Measurements from ENCODE around the gene DIDO1.
A peak's percentile ranks its signal among the peaks of the same experiment; 100 is the strongest.

DIDO1 gene

GRCh38 chr20:62887152-62887859, 39.0 kb downstream of the DIDO1 start:
- no peak for TF ChIP-seq Cebpa-rat (IDR thresholded peaks at IDR 0.05)
- H3K27ac ChIP-seq: 0 out of 22 replicates have a peak overlapping the region, but pooled peaks of 1 of the 11 experiments have one; percentile 2
- H3K9ac ChIP-seq: peak overlapping the region in 3 of 11 experiments; percentile 3 to 64 (median 6); a peak in 2 of 22 replicates
- H3K36me3 ChIP-seq: peaks cover 59 to 77% (median 63%) of the 10 kb centered on the region in 11 experiments
- peaks cover 29 to 73% (median 61%) of the 10 kb centered on the region in 10 experiments for H3K4me1 ChIP-seq
- no peak overlapping the region for H3K4me3 ChIP-seq
- no peaks in the 10 kb centered on the region for H3K27me3 ChIP-seq
- peaks cover 0 to 84% (median 54%) of the 10 kb centered on the region in 11 experiments; a peak in 19 of 22 replicates for H4K20me1 ChIP-seq
- no peaks in the 10 kb centered on the region for H3K9me3 ChIP-seq (replicated peaks in 1 of 11)
- H3K4me2 ChIP-seq: peak overlapping the region in 7 of 11 experiments; percentile 11 to 94 (median 25); a peak in 10 of 22 replicates

DNA sequence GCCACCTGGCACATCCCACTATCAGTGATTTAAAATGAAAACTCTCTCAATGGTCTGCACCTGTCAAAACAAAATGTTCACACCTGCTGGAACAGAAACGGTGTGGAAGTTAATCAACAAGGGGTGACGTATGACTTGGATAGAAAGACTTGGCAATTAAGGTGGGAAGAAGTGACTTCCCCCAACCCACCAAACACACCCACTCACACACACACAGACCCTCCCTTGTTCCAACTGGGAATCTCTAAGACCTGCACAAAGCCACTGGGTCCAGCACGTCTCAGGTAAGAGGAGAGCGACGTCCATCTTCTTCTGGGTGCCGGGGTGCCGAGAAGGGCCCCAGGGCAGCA, 39.6 kb downstream of the DIDO1 start:
- peaks cover 0 to 84% (median 47%) of the 10 kb centered on the region in 11 experiments; a peak in 18 of 22 replicates for H4K20me1 ChIP-seq
- no peaks in the 10 kb centered on the region for H3K27me3 ChIP-seq
- no peaks in the 10 kb centered on the region for H3K9me3 ChIP-seq (replicated peaks in 1 of 11)
- peaks cover 58 to 77% (median 63%) of the 10 kb centered on the region in 11 experiments for H3K36me3 ChIP-seq
- peaks cover 23 to 73% (median 61%) of the 10 kb centered on the region in 10 experiments for H3K4me1 ChIP-seq
- H3K4me3 ChIP-seq: no peak overlapping the region
- TF ChIP-seq Cebpa-rat (IDR thresholded peaks at IDR 0.05): no peak
- no peak overlapping the region; a peak in 1 of 22 replicates for H3K27ac ChIP-seq
- no peak overlapping the region for H3K9ac ChIP-seq
- peak overlapping the region in 7 of 11 experiments; percentile 11 to 88 (median 19); a peak in 12 of 22 replicates for H3K4me2 ChIP-seq

DNA sequence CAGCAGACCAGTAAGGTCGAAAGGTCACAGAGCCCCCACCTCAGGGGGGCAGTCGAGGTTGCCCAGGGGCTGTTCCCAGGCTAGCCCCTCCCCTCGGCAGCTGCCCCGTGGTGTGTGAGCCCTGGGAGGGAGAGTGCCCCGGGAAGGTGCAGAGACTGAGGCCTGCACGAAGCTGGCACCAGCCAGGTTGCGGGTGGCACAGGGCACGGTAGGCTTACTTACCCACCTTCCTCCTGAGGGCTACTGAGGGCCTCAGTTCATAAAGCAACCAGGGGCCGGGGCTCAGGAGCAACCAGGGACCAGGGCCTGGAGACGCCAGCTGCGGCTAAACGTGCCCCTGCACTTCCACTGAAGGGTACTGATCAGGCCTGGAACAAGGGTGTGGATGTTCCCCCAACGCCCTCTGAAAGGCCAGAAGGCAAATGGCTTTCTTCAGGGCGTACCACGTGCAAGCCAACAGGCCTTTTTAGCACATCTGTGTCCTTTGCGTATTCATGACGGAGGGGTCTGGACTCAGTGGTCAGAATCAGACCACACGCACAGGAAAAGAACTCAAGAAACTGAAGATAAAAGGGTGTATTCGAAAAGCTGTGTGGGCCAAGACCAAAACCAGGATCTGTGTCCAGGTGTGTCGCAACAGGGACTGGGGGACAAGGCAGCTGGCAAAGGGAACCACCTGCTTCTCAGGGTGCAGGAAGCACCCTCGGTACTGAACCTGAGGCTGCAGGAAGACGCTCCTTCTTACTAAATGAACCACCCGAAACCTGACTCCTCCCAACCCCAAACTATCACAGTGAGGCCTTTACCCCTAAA, 40.2 kb downstream of the DIDO1 start:
- Histone ChIP-seq H3K4me1 (peaks cover 17 to 73% (median 61%) of the 10 kb centered on the region in 10 experiments), H3K36me3 (peaks cover 61 to 77% (median 68%) of the 10 kb centered on the region in 11 experiments), H3K4me2 (peak overlapping the region in 7 of 11 experiments; percentile 11 to 88 (median 19); a peak in 13 of 22 replicates), H3K4me3 (no peak overlapping the region), H3K9ac (peak overlapping the region in 2 of 11 experiments; percentile 1 to 20; a peak in 1 of 22 replicates), H4K20me1 (peaks cover 0 to 84% (median 43%) of the 10 kb centered on the region in 11 experiments; a peak in 16 of 22 replicates), H3K27me3 (no peaks in the 10 kb centered on the region), H3K27ac (peak overlapping the region in 3 of 11 experiments; percentile 4 to 32 (median 26); a peak in 2 of 22 replicates), H3K9me3 (replicated peaks in 1 of 11) (no peaks in the 10 kb centered on the region)
- peak in 2 of 11 experiments; percentile 18 to 46; a peak in 3 of 22 replicates for TF ChIP-seq Cebpa-rat (IDR thresholded peaks at IDR 0.05)

- peak overlapping the region in 3 of 11 experiments; percentile 4 to 32 (median 26); a peak in 2 of 22 replicates for H3K27ac ChIP-seq
- H3K9me3 ChIP-seq (replicated peaks in 1 of 11): no peaks in the 10 kb centered on the region
- 0 out of 22 replicates have a peak overlapping the region, but pooled peaks of 1 of the 11 experiments have one; percentile 1 for H3K9ac ChIP-seq
- peaks cover 62 to 77% (median 69%) of the 10 kb centered on the region in 11 experiments for H3K36me3 ChIP-seq
- no peak overlapping the region for H3K4me3 ChIP-seq
- H3K4me1 ChIP-seq: peaks cover 9 to 73% (median 56%) of the 10 kb centered on the region in 10 experiments
- peak overlapping the region in 4 of 11 experiments; percentile 16 to 40 (median 25); a peak in 3 of 22 replicates for H3K4me2 ChIP-seq
- H3K27me3 ChIP-seq: no peaks in the 10 kb centered on the region
- no peak for TF ChIP-seq Cebpa-rat (IDR thresholded peaks at IDR 0.05)
- H4K20me1 ChIP-seq: peaks cover 0 to 84% (median 41%) of the 10 kb centered on the region in 11 experiments; a peak in 16 of 22 replicates
Measured at GRCh38 chr20:62885046-62885895, 41.0 kb downstream of the DIDO1 start.

DNA sequence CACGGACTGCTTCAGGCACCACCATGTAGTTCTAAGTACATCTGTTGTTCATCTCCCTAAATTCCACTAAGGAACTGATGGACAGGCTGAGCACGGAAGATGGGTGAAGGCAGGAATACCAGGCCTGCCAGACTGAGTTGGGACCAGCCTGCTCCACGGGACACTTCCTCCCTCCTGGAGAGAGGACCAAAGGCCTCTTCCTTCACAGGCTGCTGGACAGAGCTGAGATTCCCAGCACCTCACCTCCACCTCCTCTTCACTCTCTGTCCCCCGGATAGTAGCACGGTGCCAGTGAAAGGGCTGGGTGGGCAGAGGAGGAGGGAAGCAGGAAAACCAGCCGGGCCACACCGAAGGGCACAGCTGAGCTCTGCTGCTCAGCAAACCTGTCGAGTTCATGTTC, 41.7 kb downstream of the DIDO1 start:
- no peak overlapping the region for H3K27ac ChIP-seq
- no peak overlapping the region for H3K9ac ChIP-seq
- H3K4me2 ChIP-seq: no peak overlapping the region
- peaks cover 2 to 72% (median 52%) of the 10 kb centered on the region in 10 experiments; a peak in 19 of 20 replicates for H3K4me1 ChIP-seq
- no peaks in the 10 kb centered on the region for H3K9me3 ChIP-seq (replicated peaks in 1 of 11)
- H3K36me3 ChIP-seq: peaks cover 60 to 77% (median 68%) of the 10 kb centered on the region in 11 experiments
- H4K20me1 ChIP-seq: peaks cover 0 to 84% (median 39%) of the 10 kb centered on the region in 11 experiments; a peak in 15 of 22 replicates
- no peaks in the 10 kb centered on the region for H3K27me3 ChIP-seq
- H3K4me3 ChIP-seq: no peak overlapping the region
- TF ChIP-seq Cebpa-rat (IDR thresholded peaks at IDR 0.05): no peak

GRCh38 chr20:62882426-62882825, 43.9 kb downstream of the DIDO1 start:
- Histone ChIP-seq H4K20me1 (peaks cover 0 to 70% (median 35%) of the 10 kb centered on the region in 11 experiments; a peak in 15 of 22 replicates), H3K36me3 (peaks cover 38 to 62% (median 53%) of the 10 kb centered on the region in 11 experiments)
- TF ChIP-seq Cebpa-rat (IDR thresholded peaks at IDR 0.05): no peak

GRCh38 chr20:62881662-62882395, 44.5 kb downstream of the DIDO1 start:
- Histone ChIP-seq H3K36me3 (peaks cover 33 to 56% (median 47%) of the 10 kb centered on the region in 11 experiments), H3K27me3 (no peaks in the 10 kb centered on the region)
- no peak for TF ChIP-seq Cebpa-rat (IDR thresholded peaks at IDR 0.05)

More at GRCh38 chr20:62882426-62882825, 43.9 kb downstream of the DIDO1 start:
- Histone ChIP-seq H3K9me3 (replicated peaks in 1 of 11) (no peaks in the 10 kb centered on the region), H3K27me3 (no peaks in the 10 kb centered on the region), H3K4me3 (no peak overlapping the region), H3K9ac (no peak overlapping the region), H3K27ac (no peak overlapping the region), H3K4me2 (peak overlapping the region in 3 of 11 experiments; percentile 22 to 50 (median 39); a peak in 1 of 22 replicates), H3K4me1 (peaks cover 13 to 72% (median 54%) of the 10 kb centered on the region in 10 experiments)

More at GRCh38 chr20:62881662-62882395, 44.5 kb downstream of the DIDO1 start:
- Histone ChIP-seq H3K4me1 (peaks cover 19 to 72% (median 55%) of the 10 kb centered on the region in 10 experiments), H3K9ac (peak overlapping the region in 1 of 11 experiments; percentile 13; a peak in 1 of 22 replicates), H3K9me3 (replicated peaks in 1 of 11) (no peaks in the 10 kb centered on the region), H3K4me3 (no peak overlapping the region), H3K27ac (no peak overlapping the region), H4K20me1 (peaks cover 0 to 70% (median 38%) of the 10 kb centered on the region in 11 experiments; a peak in 14 of 22 replicates), H3K4me2 (peak overlapping the region in 7 of 11 experiments; percentile 10 to 52 (median 29); a peak in 13 of 22 replicates)
